Stomach smooth muscle (tissue), 2 donors: Measurements from ENCODE around the gene EPHB1.

Experiments
- H3K27ac ChIP-seq: one replicate; pipeline ENCODE4 v1.7.0; 2013; ENCODE audit warnings: mild to moderate bottlenecking, low read length, inconsistent platforms
- H3K27me3 ChIP-seq, 2 donors: one replicate each; pipeline ENCODE4 v1.7.0; 2013; ENCODE audit warnings: low read length in 2 of 2; ENCODE audit not compliant: insufficient read depth in 2 of 2, control insufficient read depth in 1 of 2
- H3K36me3 ChIP-seq, 2 donors: one replicate each; pipeline ENCODE4 v1.7.0; 2013; ENCODE audit warnings: low read length in 2 of 2; ENCODE audit not compliant: control insufficient read depth in 2 of 2, insufficient read depth in 2 of 2
- H3K4me1 ChIP-seq: one replicate; pipeline ENCODE4 v1.7.0; 2013; ENCODE audit warnings: low read length; ENCODE audit not compliant: control insufficient read depth, insufficient read depth
- H3K4me3 ChIP-seq, 2 donors: one replicate each; pipeline ENCODE4 v1.7.0; 2013; ENCODE audit warnings: low read length in 2 of 2
- H3K9ac ChIP-seq, 2 donors: one replicate each; pipeline ENCODE4 v1.7.0; 2013; ENCODE audit warnings: low read length in 2 of 2, mild to moderate bottlenecking in 1 of 2
- H3K9me3 ChIP-seq, 2 donors: one replicate each; pipeline ENCODE4 v1.7.0; 2013; ENCODE audit warnings: low read length in 2 of 2; ENCODE audit not compliant: control insufficient read depth in 2 of 2
- donor health status: healthy.
- donor health status: Pancreatic carcinoma.

The EPHB1 gene

DNA sequence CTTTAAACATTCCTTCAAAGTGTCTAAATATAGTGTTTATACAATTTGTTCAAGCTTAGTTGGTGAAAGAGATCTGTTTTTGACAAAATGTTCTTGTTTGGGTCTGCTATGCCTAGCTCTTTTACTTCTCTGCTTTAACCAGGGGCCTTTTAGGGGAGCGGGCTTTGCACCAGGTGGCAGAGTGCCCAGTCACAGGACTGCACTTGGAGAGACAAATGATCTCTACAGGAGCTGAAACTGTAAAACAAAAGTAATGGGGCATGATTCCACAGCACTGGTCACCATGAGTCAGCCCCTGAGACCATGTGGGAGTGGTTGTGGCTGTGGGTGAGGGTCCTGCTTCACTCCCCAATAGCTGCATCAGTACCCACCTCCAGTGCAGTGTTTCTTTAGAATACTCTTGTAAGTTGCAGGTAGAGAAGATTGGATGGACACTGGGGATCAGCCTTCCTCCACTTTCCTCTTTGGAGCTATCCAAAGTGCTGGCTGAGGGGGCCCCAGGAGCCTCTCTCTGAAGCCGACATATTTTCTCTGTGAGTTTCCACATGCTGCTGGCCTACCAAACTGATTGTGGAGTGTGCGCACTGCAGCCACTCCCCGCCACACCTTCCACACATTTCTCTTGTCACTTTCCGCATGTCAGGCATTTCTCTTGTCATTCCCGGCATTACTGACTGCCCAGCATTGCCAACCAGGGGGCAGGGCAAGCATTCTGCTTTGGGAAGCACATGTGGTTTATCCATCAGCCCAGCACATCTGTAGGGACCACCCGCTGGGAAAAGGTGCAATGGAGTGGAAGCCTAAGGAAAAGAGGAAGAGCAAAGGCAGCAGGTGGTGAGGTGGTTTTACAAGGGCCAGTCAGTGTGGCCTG, 110.0 kb downstream of the EPHB1 start:
- Histone ChIP-seq H3K27ac (no peak overlapping the region), H3K4me1 (peaks cover 4% of the 10 kb centered on the region), H3K4me3 (no peak overlapping the region)

DNA sequence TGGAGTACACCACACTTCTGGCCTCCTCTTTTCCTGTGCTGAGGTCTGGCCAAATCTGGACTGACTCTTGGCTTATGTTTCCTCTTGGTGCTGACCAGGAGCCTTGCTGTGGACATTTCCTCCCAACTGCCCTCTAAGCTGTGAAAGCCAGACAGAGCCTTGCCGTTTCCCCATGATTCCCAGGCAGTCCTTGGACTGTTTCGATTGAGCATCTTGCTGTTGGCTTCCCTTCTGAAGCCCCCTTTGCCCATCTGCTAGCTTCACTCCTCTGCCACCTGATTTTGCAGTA, 110.5 kb downstream of the EPHB1 start:
- Histone ChIP-seq H3K4me3 (no peak overlapping the region), H3K9me3 (no peaks in the 10 kb centered on the region), H3K9ac (no peak overlapping the region)

More for the DNA sequence above, 110.0 kb downstream of the EPHB1 start:
- no peaks in the 10 kb centered on the region for H3K9me3 ChIP-seq
- H3K9ac ChIP-seq: no peak overlapping the region
- H3K27me3 ChIP-seq: no peaks in the 10 kb centered on the region
- no peaks in the 10 kb centered on the region for H3K36me3 ChIP-seq

DNA sequence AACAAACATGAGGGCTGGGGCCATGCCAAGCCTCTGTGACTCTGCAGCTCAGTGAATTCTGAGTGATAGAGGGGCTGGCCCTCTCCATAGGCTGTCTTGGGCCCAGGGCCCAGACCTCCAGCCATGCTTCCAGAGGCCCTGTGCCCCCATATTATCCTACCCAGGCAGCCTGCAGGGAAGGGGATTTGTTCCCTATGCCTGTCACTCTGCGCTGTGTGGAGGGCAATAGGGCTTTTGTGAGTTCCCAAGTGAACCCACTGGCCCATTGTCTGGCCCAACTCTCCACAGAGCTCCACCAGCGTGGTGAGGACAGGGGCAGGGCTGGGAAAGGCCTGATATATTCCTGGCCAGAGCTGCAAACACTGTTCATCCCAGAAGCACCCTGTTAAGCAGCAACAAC, 113.2 kb downstream of the EPHB1 start:
- no peak overlapping the region for H3K9ac ChIP-seq
- no peaks in the 10 kb centered on the region for H3K9me3 ChIP-seq

More for the DNA sequence above, 110.5 kb downstream of the EPHB1 start:
- Histone ChIP-seq H3K36me3 (no peaks in the 10 kb centered on the region), H3K4me1 (peaks cover 4% of the 10 kb centered on the region), H3K27me3 (no peaks in the 10 kb centered on the region), H3K27ac (no peak overlapping the region)

DNA sequence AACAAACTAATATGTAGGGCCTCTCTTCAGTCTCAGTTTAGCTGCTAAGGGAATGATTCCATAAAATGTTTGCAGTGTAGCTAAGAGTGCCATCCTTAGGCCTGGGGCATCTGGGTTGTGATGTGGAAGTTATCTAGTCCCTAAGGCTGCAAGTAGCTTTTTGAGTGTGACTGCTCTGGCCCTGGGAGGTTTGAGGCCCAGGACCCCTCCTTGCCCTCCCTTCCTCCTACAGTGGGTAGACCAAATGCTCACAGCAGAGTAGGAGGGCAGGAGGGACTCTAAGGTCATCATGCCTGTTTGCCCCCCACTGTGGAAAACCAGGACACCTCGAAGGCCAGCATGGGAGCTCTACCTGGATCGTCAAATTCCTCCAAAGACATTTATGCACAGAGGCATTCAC, 115.0 kb downstream of the EPHB1 start:
- H3K9ac ChIP-seq: no peak overlapping the region
- no peaks in the 10 kb centered on the region for H3K4me1 ChIP-seq
- H3K27ac ChIP-seq: no peak overlapping the region
- H3K9me3 ChIP-seq: no peaks in the 10 kb centered on the region
- no peaks in the 10 kb centered on the region for H3K27me3 ChIP-seq
- H3K36me3 ChIP-seq: no peaks in the 10 kb centered on the region
- H3K4me3 ChIP-seq: no peak overlapping the region

More for the DNA sequence above, 113.2 kb downstream of the EPHB1 start:
- H3K27me3 ChIP-seq: no peaks in the 10 kb centered on the region
- H3K4me1 ChIP-seq: peaks cover 4% of the 10 kb centered on the region
- no peaks in the 10 kb centered on the region for H3K36me3 ChIP-seq
- no peak overlapping the region for H3K27ac ChIP-seq
- no peak overlapping the region for H3K4me3 ChIP-seq

DNA sequence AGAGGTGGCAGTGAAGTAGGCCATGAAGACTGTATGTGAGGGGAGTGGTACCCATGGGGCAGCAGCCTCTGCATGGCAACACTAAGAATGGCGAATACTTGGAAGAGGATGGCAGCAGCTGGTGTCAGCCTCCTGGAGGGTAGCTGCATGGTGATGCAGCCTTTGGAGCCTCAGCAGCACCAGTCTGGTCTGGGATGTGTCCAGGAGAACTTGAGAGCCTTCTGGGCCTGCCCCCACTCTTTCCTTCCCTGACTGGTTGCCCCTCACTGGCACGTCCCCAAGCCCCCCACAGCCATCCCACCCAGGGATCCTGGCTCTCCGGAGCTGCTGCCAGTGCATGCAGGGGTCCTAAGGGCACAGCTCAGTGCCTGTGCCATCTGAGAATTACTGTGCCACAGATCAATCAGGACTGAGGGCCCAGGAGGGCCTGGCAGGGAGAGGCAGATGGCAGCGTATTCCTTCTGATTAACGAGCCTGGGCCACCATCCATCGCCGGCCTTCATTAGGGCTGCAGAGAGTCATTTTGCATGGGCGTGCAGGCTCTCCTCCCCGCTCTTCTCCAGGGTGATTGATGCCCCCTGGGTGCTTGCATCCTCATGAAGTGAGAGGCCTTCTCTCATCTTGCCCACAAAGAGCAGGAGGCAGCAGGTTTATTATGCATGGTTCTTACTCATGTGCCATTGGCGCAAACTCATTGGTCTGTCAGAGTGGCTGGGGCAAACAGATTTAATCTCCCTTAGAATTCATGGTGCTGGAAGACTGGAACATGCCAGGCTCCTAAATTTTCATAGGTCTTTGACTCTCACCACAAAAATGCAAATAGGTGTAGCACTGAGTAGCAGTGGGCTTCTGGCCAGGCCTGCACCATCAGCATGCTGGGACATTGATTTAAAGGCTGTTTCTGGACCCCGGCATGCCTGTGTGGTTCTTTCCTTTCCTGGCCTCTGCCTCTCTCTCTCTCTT, 116.8 kb downstream of the EPHB1 start:
- H3K4me3 ChIP-seq: no peak overlapping the region
- H3K4me1 ChIP-seq: no peaks in the 10 kb centered on the region
- H3K27me3 ChIP-seq: no peaks in the 10 kb centered on the region
- no peak overlapping the region for H3K9ac ChIP-seq
- no peaks in the 10 kb centered on the region for H3K36me3 ChIP-seq
- no peak overlapping the region for H3K27ac ChIP-seq
- H3K9me3 ChIP-seq: no peaks in the 10 kb centered on the region

DNA sequence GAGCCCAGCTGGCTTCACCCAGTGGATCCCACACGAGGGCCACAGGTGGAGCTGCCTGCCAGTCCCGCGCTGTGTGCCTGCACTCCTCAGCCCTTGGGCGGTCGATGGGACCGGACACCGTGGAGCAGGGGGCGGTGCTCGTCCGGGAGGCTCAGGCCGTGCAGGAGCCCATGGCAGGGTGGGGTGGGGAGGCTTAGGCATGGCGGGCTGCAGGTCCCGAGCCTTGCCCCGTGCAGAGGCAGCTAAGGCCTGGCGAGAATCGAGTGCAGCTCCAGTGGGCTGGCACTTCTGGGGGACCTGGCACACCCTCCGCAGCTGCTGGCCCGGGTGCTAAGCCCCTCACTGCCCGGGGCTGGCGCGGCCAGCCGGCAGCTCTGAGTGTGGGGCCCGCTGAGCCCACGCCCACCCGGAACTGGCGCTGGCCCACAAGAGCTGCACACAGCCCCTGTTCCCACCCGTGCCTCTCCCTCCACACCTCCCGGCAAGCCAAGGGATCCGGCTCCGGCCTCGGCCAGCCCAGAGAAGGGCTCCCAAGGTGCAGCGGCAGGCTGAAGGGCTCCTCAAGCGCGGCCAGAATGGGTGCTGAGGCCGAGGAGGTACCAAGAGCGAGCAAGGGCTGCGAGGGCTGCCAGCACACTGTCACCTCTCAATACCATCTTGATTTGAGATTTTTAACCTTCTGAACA, 121.4 kb downstream of the EPHB1 start:
- Histone ChIP-seq H3K4me3 (no peak overlapping the region), H3K27ac (no peak overlapping the region), H3K9me3 (no peaks in the 10 kb centered on the region), H3K36me3 (no peaks in the 10 kb centered on the region), H3K27me3 (no peaks in the 10 kb centered on the region), H3K9ac (no peak overlapping the region), H3K4me1 (no peaks in the 10 kb centered on the region)

DNA sequence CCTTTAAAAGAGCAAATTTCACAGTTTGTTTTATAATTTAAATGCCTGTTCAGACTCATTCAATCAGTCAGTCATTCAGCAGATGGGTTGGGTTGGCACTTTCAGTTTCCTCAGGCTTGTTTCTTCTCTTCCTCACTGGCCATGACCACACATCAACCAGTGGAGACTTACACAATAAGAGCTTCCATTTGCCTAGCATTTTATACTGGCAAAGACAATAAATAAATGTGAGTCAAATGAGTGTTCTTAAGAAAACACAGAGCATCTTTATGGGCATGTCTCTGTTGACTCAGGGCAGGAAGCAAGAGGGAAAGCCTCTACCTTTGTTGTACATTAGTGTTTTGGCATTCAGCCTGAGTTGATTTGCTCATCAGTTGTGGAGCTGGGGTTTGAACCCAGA, 122.6 kb downstream of the EPHB1 start:
- Histone ChIP-seq H3K36me3 (no peaks in the 10 kb centered on the region), H3K27ac (no peak overlapping the region), H3K27me3 (no peaks in the 10 kb centered on the region)

DNA sequence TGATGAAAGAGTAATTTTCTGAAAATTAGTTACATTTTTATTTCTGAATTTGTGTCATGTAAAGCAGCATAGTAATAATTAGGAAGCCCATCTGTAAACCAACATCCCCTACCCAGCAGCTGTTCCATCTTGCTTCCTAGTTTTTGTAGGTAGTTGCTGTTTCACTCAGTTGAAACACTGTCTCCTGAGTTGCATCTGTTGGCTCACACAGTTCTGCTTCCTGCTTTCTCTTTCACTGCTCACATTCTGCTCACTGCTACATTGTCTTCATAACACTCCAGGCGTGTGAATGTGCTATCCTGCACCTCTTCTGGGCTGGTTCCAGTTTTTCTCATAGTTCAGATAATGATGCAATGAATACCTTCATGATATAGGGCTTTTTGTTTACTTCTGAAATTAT, 123.4 kb downstream of the EPHB1 start:
- no peaks in the 10 kb centered on the region for H3K27me3 ChIP-seq

More for the DNA sequence above, 122.6 kb downstream of the EPHB1 start:
- Histone ChIP-seq H3K4me3 (no peak overlapping the region), H3K9ac (no peak overlapping the region), H3K4me1 (no peaks in the 10 kb centered on the region), H3K9me3 (no peaks in the 10 kb centered on the region)

DNA sequence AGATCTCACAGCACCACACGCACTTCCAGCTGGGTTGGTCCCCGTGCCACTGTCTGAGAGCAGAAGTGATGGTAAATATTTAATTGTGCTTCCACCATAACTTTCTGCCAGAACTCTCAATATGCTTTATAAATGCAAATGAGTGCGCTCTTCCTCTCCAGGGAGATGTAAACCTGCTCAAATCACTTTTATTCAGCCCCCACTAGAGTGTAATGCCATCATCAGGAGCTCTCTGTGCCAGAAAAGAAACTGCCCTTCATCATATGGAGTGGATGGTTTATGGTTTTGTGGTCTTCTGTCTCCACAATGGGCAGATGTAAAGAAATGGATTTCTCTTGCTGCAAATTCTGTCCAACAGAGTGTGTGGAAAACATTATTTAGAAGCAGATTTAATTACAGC, 127.0 kb downstream of the EPHB1 start:
- Histone ChIP-seq H3K9me3 (peaks cover 0 to 17% of the 10 kb centered on the region in 2 donors), H3K27ac (no peak overlapping the region), H3K4me3 (no peak overlapping the region), H3K27me3 (no peaks in the 10 kb centered on the region), H3K36me3 (no peaks in the 10 kb centered on the region), H3K4me1 (no peaks in the 10 kb centered on the region), H3K9ac (no peak overlapping the region)

More for the DNA sequence above, 123.4 kb downstream of the EPHB1 start:
- no peaks in the 10 kb centered on the region for H3K36me3 ChIP-seq
- peaks cover 0 to 1% of the 10 kb centered on the region in 2 donors for H3K9me3 ChIP-seq
- H3K4me3 ChIP-seq: no peak overlapping the region
- no peaks in the 10 kb centered on the region for H3K4me1 ChIP-seq
- no peak overlapping the region for H3K9ac ChIP-seq
- no peak overlapping the region for H3K27ac ChIP-seq

DNA sequence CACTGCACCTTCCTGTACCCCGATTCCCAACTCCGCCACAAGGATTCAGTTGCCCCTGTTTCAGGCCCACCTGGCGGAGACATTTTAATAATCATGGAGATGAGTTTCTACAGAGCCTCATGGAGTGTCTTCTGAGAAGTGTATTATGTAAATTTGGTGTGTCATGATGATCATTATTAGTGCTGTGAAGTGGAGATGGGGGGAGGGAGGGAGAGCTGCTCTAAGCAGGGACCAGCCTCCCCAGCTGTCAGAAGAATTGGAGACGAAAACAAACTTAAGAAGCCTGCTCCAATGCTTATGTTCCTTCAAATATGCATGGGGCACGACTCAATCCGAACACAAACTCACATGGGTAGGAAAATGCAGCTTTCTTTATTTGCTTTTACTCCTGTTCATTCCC, 127.8 kb downstream of the EPHB1 start:
- Histone ChIP-seq H3K27me3 (no peaks in the 10 kb centered on the region), H3K4me1 (no peaks in the 10 kb centered on the region), H3K36me3 (no peaks in the 10 kb centered on the region), H3K4me3 (no peak overlapping the region), H3K27ac (no peak overlapping the region), H3K9ac (no peak overlapping the region), H3K9me3 (peaks cover 0 to 17% of the 10 kb centered on the region in 2 donors)
